Lower leg skin (tissue), 3 donors: ENCODE results near the gene GLCE.

Source experiments
- CTCF ChIP-seq, 3 donors: fragments of 450-650 bp; IDR thresholded peaks; one replicate each; pipeline ENCODE4 v1.5.1; 2016; ENCODE audit warnings: antibody characterized with exemption in 3 of 3, mild to moderate bottlenecking in 3 of 3, moderate library complexity in 2 of 3
- POLR2A ChIP-seq, 2 donors: fragments of 450-650 bp; IDR thresholded peaks; one replicate each; pipeline ENCODE4 v1.6.1; 2016 to 2017; ENCODE audit warnings: antibody characterized with exemption in 2 of 2, mild to moderate bottlenecking in 1 of 2, moderate library complexity in 1 of 2

GRCh38 chr15:69189157-69189556 lies 28.7 kb downstream of the GLCE start:
- no peak for TF ChIP-seq CTCF (IDR thresholded peaks at IDR 0.05)
- TF ChIP-seq POLR2A (IDR thresholded peaks at IDR 0.05): no peak
